ENCODE results near the gene SLC6A20.

The SLC6A20 gene

GRCh38 chr3:45838466-45838865 lies 42.1 kb upstream of the SLC6A20 start:
- TF ChIP-seq ZNF76 (tag by site-specific recombination; IDR thresholded peaks at IDR 0.05; ENCODE audit: borderline replicate concordance, low read depth) (no peak), PATZ1 (tag by site-specific recombination; IDR thresholded peaks at IDR 0.05) (no peak), ZFP69B (tag by site-specific recombination; IDR thresholded peaks at IDR 0.05) (no peak)
- ChIA-PET POLR2A (no interaction called here), CTCF (no interaction called here)
- peaks cover 0 to 21% of the 10 kb centered on the region in 2 experiments; a peak in 1 of 3 replicates for H3K36me3 ChIP-seq (ENCODE audit: control insufficient read depth in 2 of 2, insufficient read depth in 1 of 2, low read length in 2 of 2)
- no peaks in the 10 kb centered on the region for H3K4me1 ChIP-seq (ENCODE audit: control insufficient read depth, insufficient read depth, low read length)
- no peak overlapping the region for H3K4me3 ChIP-seq (ENCODE audit: low read depth, low read length)
- H3K27ac ChIP-seq (ENCODE audit: extremely low read depth, low read depth, low read length), result no peak overlapping the region
- H3K9me3 ChIP-seq (ENCODE audit: control insufficient read depth, insufficient read depth, low read depth, low read length), result no peaks in the 10 kb centered on the region

- peaks cover 0 to 57% of the 10 kb centered on the region in 2 experiments; a peak in 1 of 3 replicates for H3K36me3 ChIP-seq (ENCODE audit: control insufficient read depth in 2 of 2, insufficient read depth in 1 of 2, low read length in 2 of 2)
These were observed 36.4 kb upstream of the SLC6A20 start for GRCh38 chr3:45832699-45833098.

GRCh38 chr3:45830121-45830520 lies 33.8 kb upstream of the SLC6A20 start:
- ChIA-PET CTCF (interaction anchor here (0.6 to 3.3 kb wide), 2 partner anchors 11 to 69 kb away, joined by 4 to 30 read pairs; no protein-coding TSS in a partner anchor), POLR2A (no interaction called here)

More at GRCh38 chr3:45832699-45833098, 36.4 kb upstream of the SLC6A20 start:
- no peaks in the 10 kb centered on the region for H3K9me3 ChIP-seq (ENCODE audit: control insufficient read depth, insufficient read depth, low read depth, low read length)
- H3K4me1 ChIP-seq (ENCODE audit: control insufficient read depth, insufficient read depth, low read length), result no peaks in the 10 kb centered on the region
- ChIA-PET POLR2A (no interaction called here), CTCF (interaction anchor here (0.8 to 3.3 kb wide), 3 partner anchors 13 to 790 kb away, joined by 3 to 30 read pairs (median 3); no protein-coding TSS in a partner anchor)
- H3K27ac ChIP-seq (ENCODE audit: extremely low read depth, low read depth, low read length), result no peak overlapping the region
- TF ChIP-seq ZNF610 (tag by site-specific recombination; IDR thresholded peaks at IDR 0.05; ENCODE audit: borderline replicate concordance) (no peak), ZNF654 (tag by site-specific recombination; IDR thresholded peaks at IDR 0.05; ENCODE audit: low read depth) (peak; percentile 34)
- no peak overlapping the region for H3K4me3 ChIP-seq (ENCODE audit: low read depth, low read length)

More at GRCh38 chr3:45830121-45830520, 33.8 kb upstream of the SLC6A20 start:
- H3K4me1 ChIP-seq (ENCODE audit: control insufficient read depth, insufficient read depth, low read length), result no peaks in the 10 kb centered on the region
- peaks cover 0 to 68% of the 10 kb centered on the region in 2 experiments; a peak in 1 of 3 replicates for H3K36me3 ChIP-seq (ENCODE audit: control insufficient read depth in 2 of 2, insufficient read depth in 1 of 2, low read length in 2 of 2)
- H3K9me3 ChIP-seq (ENCODE audit: control insufficient read depth, insufficient read depth, low read depth, low read length), result no peaks in the 10 kb centered on the region
- no peak overlapping the region for H3K27ac ChIP-seq (ENCODE audit: extremely low read depth, low read depth, low read length)
- TF ChIP-seq ZNF280C (tag by site-specific recombination; IDR thresholded peaks at IDR 0.05) (no peak), ZNF701 (tag by site-specific recombination; IDR thresholded peaks at IDR 0.05) (no peak), ZFP41 (tag by site-specific recombination; IDR thresholded peaks at IDR 0.05; ENCODE audit: borderline replicate concordance) (no peak), IKZF3 (tag by site-specific recombination; IDR thresholded peaks at IDR 0.05) (no peak), YY2 (tag by site-specific recombination; IDR thresholded peaks at IDR 0.05) (no peak), ZNF510 (tag by site-specific recombination; IDR thresholded peaks at IDR 0.05; ENCODE audit: insufficient replicate concordance) (no peak), ZNF148 (tag by site-specific recombination; IDR thresholded peaks at IDR 0.05; ENCODE audit: borderline replicate concordance) (no peak), YY1 (tag by site-specific recombination; IDR thresholded peaks at IDR 0.05) (no peak), HOXA7 (CRISPR knock-in tag; IDR thresholded peaks at IDR 0.05; ENCODE audit: borderline replicate concordance) (no peak), ZBTB7A (tag by site-specific recombination; IDR thresholded peaks at IDR 0.05; ENCODE audit: low read depth) (no peak), REST (tag by site-specific recombination; IDR thresholded peaks at IDR 0.05) (no peak), ZSCAN23 (tag by site-specific recombination; IDR thresholded peaks at IDR 0.05) (no peak), ZIC2 (tag by site-specific recombination; IDR thresholded peaks at IDR 0.05) (no peak)
- H3K4me3 ChIP-seq (ENCODE audit: low read depth, low read length), result no peak overlapping the region

All from HEK293 (cell line).